ENCODE data around the gene COMMD3. TPM values are rescaled to one million over a fixed set of nuclear protein-coding genes. Genes with fewer than 3 reads are reported as not detected.
A peak's percentile ranks its signal among the peaks of the same experiment; 100 is the strongest.

Gene COMMD3
- total RNA-seq, 4 donors from 2014 or later: 7.4 to 39.5 (median 25.8) TPM

GRCh38 chr10:22324893-22325271 lies 8.7 kb downstream of the COMMD3 start:
- H3K36me3 ChIP-seq: no peaks in the 10 kb centered on the region
- no peak for DNase-seq
- H3K27ac ChIP-seq: peak overlapping the region; percentile 67 to 80
- intact Hi-C loops (cut with DNase I; ENCODE audit: low total_unique reads): loop anchor here (10.0 kb wide), 2 partner anchors 110 to 830 kb away; no protein-coding TSS in a partner anchor
- H3K4me3 ChIP-seq: peak overlapping the region; percentile 44 to 53
- no peaks in the 10 kb centered on the region for H3K27me3 ChIP-seq
- H3K4me1 ChIP-seq: no peaks in the 10 kb centered on the region
- TF ChIP-seq POLR2A (IDR thresholded peaks at IDR 0.05): no peak
- TF ChIP-seq, protein P1, sequence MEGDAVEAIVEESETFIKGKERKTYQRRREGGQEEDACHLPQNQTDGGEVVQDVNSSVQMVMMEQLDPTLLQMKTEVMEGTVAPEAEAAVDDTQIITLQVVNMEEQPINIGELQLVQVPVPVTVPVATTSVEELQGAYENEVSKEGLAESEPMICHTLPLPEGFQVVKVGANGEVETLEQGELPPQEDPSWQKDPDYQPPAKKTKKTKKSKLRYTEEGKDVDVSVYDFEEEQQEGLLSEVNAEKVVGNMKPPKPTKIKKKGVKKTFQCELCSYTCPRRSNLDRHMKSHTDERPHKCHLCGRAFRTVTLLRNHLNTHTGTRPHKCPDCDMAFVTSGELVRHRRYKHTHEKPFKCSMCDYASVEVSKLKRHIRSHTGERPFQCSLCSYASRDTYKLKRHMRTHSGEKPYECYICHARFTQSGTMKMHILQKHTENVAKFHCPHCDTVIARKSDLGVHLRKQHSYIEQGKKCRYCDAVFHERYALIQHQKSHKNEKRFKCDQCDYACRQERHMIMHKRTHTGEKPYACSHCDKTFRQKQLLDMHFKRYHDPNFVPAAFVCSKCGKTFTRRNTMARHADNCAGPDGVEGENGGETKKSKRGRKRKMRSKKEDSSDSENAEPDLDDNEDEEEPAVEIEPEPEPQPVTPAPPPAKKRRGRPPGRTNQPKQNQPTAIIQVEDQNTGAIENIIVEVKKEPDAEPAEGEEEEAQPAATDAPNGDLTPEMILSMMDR (IDR thresholded peaks at IDR 0.05): no peak
- no peaks in the 10 kb centered on the region for H3K9me3 ChIP-seq

DNA sequence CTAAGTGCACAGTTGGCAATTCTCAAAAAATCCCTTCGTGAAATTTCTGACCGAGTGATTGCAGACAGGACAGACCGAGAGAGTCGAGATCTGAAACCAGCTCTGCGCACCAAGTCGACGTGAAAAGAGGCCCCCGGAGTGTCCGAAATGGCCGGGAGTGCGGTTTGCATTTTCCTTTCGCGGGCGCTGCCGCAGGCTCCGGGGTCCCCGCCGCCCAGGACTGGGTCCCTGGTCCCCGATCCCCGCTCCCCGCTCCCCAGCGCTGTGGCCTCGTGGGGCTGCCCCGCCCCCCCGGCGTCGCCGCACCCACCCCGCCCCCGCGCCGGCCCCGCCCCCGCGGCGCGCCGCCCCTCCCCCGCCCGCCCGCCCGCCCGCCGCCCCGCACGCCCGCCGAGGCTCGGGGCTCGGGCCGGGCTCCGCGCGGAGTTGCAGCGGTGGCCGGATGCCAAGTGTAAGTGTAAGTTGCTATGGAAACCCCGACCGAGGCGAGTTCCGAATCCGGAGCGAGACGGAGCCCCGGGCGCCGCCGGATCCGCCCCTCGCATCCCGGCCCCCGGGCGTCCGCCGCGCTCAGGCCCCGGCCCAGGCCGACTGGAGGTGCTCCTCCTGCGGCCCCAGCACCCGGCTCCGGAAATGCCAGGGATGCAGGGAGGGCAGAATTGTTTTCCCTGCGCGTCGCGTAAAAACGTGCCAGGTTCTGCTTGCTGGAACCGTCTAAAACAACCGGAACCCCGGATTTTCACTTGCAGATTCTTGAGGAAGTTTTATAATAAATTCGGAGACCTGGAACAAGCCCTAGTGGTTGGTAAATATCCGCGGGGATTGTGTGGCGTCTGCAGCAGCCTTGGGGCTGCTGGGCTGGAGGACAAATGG lies 9.3 kb downstream of the COMMD3 start:
- no peaks in the 10 kb centered on the region for H3K9me3 ChIP-seq
- H3K27ac ChIP-seq: peak overlapping the region; percentile 67 to 80
- intact Hi-C loops (cut with DNase I; ENCODE audit: low total_unique reads): loop anchor here (10.0 kb wide), 2 partner anchors 109 to 831 kb away; no protein-coding TSS in a partner anchor
- TF ChIP-seq, protein P1 (IDR thresholded peaks at IDR 0.05): no peak
- no peak for TF ChIP-seq POLR2A (IDR thresholded peaks at IDR 0.05)
- DNase-seq: peak; percentile 78 to 79
- H3K4me3 ChIP-seq: peak overlapping the region; percentile 44 to 53
- no peaks in the 10 kb centered on the region for H3K36me3 ChIP-seq
- H3K27me3 ChIP-seq: no peaks in the 10 kb centered on the region
- no peaks in the 10 kb centered on the region for H3K4me1 ChIP-seq

DNA sequence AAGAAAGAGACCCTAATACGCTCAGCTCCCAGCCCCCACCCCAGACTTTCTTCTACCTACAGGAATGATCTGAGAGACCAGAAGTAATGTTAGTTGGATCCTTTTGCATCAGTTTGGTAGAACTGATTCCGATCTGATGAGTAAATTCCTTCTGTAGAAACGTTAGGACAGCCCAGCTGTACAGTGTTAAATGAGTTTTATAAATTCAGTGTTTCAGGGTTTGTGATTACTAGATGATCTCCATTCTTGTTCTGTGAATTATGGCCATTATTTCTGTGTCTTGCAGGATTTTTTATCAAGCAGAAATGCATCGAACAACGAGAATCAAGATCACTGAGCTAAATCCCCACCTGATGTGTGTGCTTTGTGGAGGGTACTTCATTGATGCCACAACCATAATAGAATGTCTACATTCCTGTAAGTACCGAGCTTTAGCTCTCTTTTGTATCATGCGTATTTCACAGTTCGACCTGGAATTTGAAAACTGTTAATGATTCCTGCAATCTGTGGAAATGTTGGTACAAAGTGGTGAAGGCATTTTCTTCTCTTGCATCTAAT lies 10.0 kb downstream of the COMMD3 start:
- peak overlapping the region; percentile 25 to 53 for H3K4me3 ChIP-seq
- H3K4me1 ChIP-seq: no peaks in the 10 kb centered on the region
- H3K27ac ChIP-seq: peak overlapping the region; percentile 67 to 80
- DNase-seq: no peak
- H3K9me3 ChIP-seq: no peaks in the 10 kb centered on the region
- intact Hi-C loops (cut with DNase I; ENCODE audit: low total_unique reads): loop anchor here (10.0 kb wide), 2 partner anchors 109 to 831 kb away; no protein-coding TSS in a partner anchor
- no peaks in the 10 kb centered on the region for H3K36me3 ChIP-seq
- no peaks in the 10 kb centered on the region for H3K27me3 ChIP-seq
- no peak for TF ChIP-seq POLR2A (IDR thresholded peaks at IDR 0.05)
- TF ChIP-seq, protein P1 (IDR thresholded peaks at IDR 0.05): no peak

GRCh38 chr10:22329150-22329549 lies 13.0 kb downstream of the COMMD3 start:
- Histone ChIP-seq H3K27ac (no peak overlapping the region), H3K4me1 (no peaks in the 10 kb centered on the region), H3K36me3 (no peaks in the 10 kb centered on the region), H3K9me3 (no peaks in the 10 kb centered on the region), H3K4me3 (no peak overlapping the region), H3K27me3 (peaks cover 0 to 3% of the 10 kb centered on the region in 2 donors)
- TF ChIP-seq, protein P1 (IDR thresholded peaks at IDR 0.05): no peak
- no peak for TF ChIP-seq POLR2A (IDR thresholded peaks at IDR 0.05)
- intact Hi-C loops (cut with DNase I; ENCODE audit: low total_unique reads): loop anchor here (10.0 kb wide), 2 partner anchors 106 to 834 kb away; no protein-coding TSS in a partner anchor
- DNase-seq: no peak

All from uterus (tissue), 4 donors.